A172 (cell line): ENCODE data around the gene ZNF444. TPM values are rescaled to one million over a fixed set of nuclear protein-coding genes. Genes with fewer than 3 reads are reported as not detected.

ENCODE experiments used
- DNase-seq: peaks from one replicate; pipeline ENCODE4 v3.0.0-alpha.2; 2015; ENCODE audit warnings: low spot score
- total RNA-seq: library from RNA; depleted of rRNA; stranded (reverse); fragments of >200 nt; shearing (Covaris generic); gene quantifications from 2 replicates; pipeline ENCODE4 v1.2.3, GENCODE V29; 2014

Gene ZNF444
- total RNA-seq, 1 experiment from 2014 or later = 27.5 TPM

- no peak for DNase-seq
These were observed 33.3 kb upstream of the ZNF444 start for GRCh38 chr19:56107626-56108351.

GRCh38 chr19:56108447-56109195, 32.5 kb upstream of the ZNF444 start:
- DNase-seq = no peak

- DNase-seq = no peak
These were observed 31.9 kb upstream of the ZNF444 start for GRCh38 chr19:56109226-56109625.

GRCh38 chr19:56110515-56111448, 30.3 kb upstream of the ZNF444 start:
- DNase-seq = peak; percentile 93

GRCh38 chr19:56111601-56112312, 29.3 kb upstream of the ZNF444 start:
- DNase-seq = peak; percentile 37

- DNase-seq = no peak
These were observed 28.8 kb upstream of the ZNF444 start for GRCh38 chr19:56112313-56112709.

- DNase-seq = no peak
These were observed 27.9 kb upstream of the ZNF444 start for GRCh38 chr19:56113074-56113632.

- DNase-seq = no peak
These were observed 26.9 kb upstream of the ZNF444 start for GRCh38 chr19:56114051-56114777.

- DNase-seq = no peak
These were observed 26.3 kb upstream of the ZNF444 start for GRCh38 chr19:56114778-56115110.

GRCh38 chr19:56115490-56115889, 25.6 kb upstream of the ZNF444 start:
- no peak for DNase-seq

- no peak for DNase-seq
These were observed 24.5 kb upstream of the ZNF444 start for GRCh38 chr19:56116606-56117005.

GRCh38 chr19:56117376-56117884, 23.7 kb upstream of the ZNF444 start:
- DNase-seq = no peak

GRCh38 chr19:56117889-56118288, 23.2 kb upstream of the ZNF444 start:
- no peak for DNase-seq

- no peak for DNase-seq
These were observed 22.2 kb upstream of the ZNF444 start for GRCh38 chr19:56118666-56119581.

- DNase-seq = peak; percentile 52
These were observed 21.5 kb upstream of the ZNF444 start for GRCh38 chr19:56119582-56119978.

GRCh38 chr19:56120002-56120370, 21.1 kb upstream of the ZNF444 start:
- DNase-seq = no peak

- DNase-seq = peak; percentile 77
These were observed 20.5 kb upstream of the ZNF444 start for GRCh38 chr19:56120371-56121179.
